ENCODE data around the gene ATP6AP2.

Gene ATP6AP2

GRCh38 chrX:40646489-40647306, 65.9 kb downstream of the ATP6AP2 start:
- DNase-seq, result peak; percentile 41

DNA sequence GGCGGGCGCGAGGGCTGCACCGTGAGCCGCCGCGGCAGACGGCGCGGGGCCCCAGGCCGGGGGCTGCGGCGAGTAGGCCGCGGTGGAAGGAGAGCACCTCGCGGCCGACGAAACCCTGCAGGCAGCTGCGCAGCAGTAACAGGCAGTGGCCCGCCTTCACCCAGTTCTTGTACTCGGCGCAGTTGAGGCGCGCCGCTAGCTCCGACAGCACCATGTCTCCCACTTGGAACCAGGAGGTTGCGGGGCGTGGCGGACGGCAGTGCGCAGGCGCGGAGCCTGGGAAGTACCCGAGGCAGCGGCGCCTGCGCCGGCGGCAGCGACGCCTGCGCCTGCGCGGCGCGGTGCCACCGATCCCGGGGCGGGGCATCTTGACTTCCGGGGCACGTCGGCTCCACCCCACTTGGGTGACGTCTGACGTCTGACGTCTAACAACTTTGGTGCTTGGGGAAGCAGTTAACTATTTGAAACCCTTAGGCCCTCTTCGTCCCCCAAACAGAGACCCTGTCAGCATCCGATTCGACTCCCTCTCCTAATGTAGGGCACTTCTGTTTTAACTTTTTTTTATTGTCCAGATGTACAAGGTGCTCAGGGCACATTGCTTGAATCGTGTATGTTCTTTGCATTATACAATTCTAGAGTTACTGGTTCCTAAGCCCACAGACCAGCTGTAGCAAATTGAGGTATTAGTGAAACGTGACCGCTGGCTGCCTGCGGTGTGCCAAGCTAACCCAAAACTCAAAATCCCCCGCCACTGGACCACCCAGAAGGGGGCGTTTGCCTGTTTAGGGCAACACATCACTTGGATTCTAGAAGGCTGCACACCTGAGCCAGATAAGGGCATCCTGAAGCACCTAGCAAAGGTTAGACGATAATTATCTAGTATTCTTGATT, 66.8 kb downstream of the ATP6AP2 start, which contains the start of gene CXorf38:
Gene CXorf38, minus strand, starts transcription at position 255 of the 891 bp plus-strand sequence. Its CDS starts 41 bp downstream, at position 214.
- DNase-seq, result peak; percentile 94

GRCh38 chrX:40651620-40652223, 71.0 kb downstream of the ATP6AP2 start:
- peak; percentile 70 for DNase-seq

DNA sequence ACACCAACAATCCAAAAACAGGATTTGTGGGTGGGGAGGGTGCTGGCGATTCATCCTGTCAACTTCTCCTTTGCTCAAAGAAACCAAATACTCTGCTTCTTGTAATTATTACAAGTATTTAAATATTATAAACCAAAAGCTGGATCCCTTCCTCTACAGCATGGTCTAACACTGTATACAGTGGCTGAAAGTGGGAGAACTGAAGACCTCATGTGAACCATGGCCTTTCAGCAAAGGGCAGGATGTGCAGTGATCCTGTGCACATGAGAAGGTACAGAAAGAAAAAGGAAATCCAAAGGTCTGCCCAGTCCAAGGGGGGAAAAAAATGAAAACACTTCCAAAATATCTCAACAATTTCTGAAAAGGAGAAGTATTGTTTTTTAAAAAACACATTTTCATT, 71.9 kb downstream of the ATP6AP2 start:
- no peak for DNase-seq

DNA sequence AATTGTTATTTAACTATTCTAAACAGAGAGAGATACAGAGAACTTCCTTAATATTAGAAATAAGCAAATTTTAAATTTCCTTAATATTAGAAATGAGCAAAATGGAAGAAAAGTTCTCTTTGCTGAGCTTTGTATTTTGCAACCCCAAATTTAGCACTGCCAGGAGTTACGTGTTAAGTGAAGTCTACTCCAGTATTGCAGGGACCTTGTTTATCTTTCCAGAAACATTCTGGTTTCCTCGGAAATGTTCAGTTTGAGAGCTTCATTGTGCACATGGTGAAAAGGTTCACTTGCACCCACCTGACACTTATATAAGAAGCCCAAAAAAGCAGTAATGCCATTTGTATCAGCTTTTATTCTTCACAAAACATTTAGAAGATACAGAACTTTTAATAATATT, 72.8 kb downstream of the ATP6AP2 start:
- DNase-seq, result no peak

Data from suppressor macrophage treated with lipopolysaccharide for 4 hours (primary cell).